CD4-positive, alpha-beta T cell treated with Interleukin-17A for 1 hour (primary cell): ENCODE results near the gene RNF125.
"Not testable (repeated sequence)": the region's sequence is repeated elsewhere in the genome, so short reads cannot be mapped to it uniquely, and the experiment has no call there.

Experiments
- DNase-seq: peaks from one replicate; pipeline ENCODE4 v3.0.0-alpha.2; 2020

Gene RNF125

DNA sequence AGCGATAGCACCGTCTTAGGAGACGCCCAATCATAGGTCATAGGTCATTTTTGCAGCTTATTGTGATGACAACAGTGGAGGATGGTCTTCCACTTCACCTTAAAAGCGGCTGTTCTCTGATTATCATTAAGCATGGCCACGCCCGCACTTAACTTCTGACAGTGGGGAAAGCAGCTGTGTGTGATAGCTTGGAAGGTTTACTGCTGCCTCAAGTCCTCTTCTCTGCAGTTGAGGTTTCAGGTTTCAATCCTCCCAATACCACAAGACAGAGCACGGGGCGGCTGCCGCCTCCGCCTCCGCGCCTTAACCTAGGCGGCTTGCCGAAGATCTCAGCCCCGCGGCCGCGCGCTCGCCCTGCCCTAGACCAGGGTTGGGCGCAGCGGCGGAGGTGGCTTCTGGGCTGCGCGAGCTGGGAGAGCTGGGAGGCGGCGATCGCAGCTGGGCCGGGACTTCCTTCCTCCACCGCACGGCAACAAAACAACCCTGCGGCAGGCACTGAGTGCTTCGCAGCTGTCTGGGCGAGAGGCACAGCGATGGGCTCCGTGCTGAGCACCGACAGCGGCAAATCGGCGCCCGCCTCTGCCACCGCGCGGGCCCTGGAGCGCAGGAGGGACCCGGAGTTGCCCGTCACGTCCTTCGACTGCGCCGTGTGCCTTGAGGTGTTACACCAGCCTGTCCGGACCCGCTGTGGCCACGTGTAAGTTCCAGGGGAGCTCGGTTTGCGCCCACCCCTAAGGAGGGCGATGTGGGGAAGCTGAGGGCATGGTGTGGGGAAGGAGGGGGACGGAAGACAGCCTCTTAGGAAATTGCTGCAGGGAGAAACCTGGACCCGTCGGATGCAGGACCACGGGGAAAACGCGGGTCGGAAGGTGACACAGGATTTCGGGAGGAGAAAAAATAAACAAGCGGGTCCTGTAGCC lies at the start of gene RNF125:
Gene RNF125 (plus strand): TSS at position 495 of the 920 bp plus-strand sequence. CDS start 39 bp downstream, at position 534.
- DNase-seq, result peak; percentile 90

- DNase-seq, result no peak
These were observed 48.0 kb upstream of the RNF125 start for GRCh38 chr18:31970617-31971016.

- no peak for DNase-seq
These were observed 44.6 kb upstream of the RNF125 start for GRCh38 chr18:31973929-31974546.

- DNase-seq, result no peak
These were observed 42.4 kb upstream of the RNF125 start for GRCh38 chr18:31976242-31976641.

DNA sequence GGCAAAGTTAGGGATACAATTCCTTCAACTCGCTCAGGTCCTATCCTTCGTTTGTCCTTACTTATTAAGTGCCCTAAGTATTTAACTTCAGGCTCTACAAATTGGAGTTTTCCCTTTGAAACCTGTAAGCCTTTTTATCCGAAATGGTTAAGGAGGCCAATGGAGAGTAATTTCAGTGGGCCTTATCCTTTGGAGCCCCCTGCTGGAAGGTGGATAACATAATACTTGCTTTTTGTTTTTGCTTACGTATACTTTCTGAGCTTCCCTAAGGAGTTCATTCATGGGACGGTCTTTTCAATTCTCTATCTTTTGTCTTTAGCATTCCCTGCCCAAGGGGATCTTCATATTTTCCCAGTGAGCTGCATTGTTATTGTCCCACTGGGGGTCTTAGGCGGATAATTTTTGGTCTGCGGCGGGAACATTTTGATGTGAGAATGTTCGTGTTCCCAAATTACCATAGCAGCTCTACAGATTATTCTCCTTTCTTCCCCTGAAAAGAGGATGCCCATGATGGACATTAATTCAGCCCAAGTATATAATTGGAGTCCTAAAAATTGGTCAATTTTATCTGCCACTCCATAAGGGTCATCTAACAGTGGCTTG lies 41.3 kb upstream of the RNF125 start:
- peak; percentile 57 for DNase-seq

DNA sequence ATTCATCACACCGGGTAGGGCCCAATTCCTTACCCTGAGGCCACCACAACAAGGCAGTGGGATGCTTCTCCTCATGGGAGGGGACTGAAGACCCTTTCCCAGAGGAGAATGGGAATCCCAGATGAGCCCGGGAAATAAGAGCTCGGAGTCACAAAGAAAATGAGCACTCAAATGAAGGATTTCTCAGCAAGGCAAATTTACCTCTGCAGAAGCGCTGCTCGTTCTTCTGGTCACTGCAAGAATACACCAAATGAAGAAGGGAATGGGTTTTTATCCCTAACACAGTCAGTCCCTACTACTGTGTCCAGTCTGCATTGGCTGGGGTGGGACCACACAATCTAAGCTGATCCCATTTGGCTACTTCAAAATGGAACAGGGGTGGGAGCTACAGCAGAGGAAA lies 40.0 kb upstream of the RNF125 start:
- DNase-seq, result no peak

DNA sequence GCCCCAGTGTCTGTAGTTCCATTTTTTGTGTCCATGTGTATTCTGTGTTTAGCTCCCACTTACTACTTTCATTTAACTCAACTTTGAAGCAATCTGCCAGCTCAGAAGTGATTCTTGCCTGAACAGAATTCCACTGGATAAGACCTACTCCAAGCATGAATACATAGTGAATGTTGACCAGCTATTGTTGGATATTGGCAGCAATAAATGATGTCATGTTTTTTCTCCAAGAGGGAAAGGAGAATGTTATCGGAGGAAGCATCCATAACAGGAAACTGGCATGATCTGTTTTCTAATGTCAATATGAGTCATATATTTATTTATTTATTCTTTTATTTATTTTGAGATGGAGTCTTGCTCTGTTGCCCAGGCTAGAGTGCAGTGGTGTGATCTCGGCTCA lies 38.9 kb upstream of the RNF125 start:
- DNase-seq, result no peak

GRCh38 chr18:31980863-31981262 lies 37.8 kb upstream of the RNF125 start:
- DNase-seq, result no peak

DNA sequence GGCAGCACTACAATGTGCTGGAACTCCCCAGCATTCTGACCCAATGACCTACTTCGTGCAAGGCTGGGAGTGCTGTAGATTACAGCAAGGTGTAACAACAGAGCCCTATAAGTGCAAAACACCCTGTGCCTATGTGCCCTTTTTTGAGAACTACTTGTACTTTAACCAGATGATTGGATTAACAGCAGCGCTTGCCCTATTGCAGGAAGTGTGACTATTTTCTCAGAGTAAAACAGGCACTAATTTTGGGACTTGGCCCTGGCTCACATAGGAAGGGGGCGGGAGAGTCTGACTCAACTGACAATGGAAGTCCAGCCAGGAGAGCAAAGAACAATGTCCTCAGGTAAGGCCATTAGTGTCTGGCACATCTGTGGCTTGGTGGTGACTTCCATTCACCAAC lies 35.6 kb upstream of the RNF125 start:
- no peak for DNase-seq

DNA sequence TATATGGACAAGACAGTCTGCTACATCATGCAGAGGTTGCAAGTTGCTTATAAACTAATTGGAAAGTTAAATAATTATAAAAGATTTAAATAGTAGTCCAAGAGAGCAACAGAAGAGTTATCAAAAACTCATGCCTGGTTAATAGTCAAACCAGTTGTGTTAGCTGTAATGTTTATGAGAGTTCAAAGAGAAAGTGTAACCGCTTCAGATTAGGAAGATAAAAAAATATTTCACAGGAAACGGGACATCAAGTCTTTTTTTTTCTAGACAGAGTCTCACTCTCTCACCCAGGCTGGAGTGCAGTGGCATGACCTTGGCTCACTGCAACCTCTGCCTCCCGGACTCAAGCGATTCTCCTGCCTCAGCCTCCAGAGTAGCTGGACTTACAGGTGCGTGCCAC lies 34.6 kb upstream of the RNF125 start:
- peak; percentile 41 for DNase-seq

DNA sequence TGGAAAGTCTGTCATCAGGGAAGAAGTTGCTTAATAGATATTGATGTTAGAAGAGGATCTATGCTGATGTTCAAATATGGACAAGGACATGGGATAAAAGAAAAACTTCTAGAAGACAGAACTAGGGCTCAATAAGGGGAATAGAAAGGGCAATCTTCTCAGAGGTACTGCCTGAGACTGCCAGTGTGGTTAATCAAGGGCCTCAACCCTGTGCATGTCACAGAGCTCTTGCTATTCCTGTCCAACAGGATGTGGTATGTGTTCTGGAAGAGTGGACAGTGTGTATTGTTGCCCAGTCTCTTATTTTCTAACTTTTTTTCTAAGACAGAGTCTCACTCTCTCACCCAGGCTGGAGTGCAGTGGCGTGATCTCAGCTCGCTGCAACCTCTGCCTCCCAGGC lies 27.8 kb upstream of the RNF125 start:
- DNase-seq, result no peak

DNA sequence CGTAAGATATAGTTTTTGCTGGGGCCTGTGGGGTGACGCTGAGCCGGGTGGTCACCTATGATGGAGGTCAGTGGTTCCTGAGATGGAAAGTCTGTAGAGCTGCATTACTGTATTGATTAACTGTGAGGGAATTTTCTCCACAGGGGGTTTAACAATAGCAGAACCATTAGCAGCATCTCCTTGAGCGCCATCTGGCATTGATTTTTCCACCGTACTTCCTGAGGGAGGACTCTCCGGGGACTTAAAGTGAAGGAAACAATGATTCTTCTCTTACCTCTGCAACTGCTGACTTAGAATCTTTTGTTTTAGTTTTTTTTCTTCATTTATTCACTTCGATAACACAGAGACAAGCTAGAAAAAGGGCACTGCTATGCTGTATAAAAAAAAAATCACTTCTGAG lies 22.6 kb upstream of the RNF125 start:
- DNase-seq, result no peak

GRCh38 chr18:31998880-31999412 lies 19.7 kb upstream of the RNF125 start:
- no peak for DNase-seq

DNA sequence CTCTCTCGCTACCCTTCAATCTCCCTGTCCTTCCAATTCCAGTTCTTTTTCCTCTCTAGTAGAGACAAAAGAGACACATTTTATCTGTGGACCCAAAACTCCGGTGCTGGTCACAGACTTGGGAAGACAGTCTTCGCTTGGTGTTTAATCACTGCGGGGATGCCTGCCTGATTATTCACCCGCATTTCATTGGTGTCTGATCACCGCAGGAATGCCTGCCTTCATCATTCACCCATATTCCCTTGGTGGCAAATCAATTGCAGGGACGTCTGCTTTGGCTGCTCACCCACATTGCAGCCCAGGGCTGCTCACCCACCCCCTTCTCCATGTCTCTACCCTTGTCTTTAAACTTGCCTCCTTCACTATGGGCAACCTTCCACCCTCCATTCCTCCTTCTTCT lies 17.5 kb upstream of the RNF125 start:
- DNase-seq, result not testable (repeated sequence)

DNA sequence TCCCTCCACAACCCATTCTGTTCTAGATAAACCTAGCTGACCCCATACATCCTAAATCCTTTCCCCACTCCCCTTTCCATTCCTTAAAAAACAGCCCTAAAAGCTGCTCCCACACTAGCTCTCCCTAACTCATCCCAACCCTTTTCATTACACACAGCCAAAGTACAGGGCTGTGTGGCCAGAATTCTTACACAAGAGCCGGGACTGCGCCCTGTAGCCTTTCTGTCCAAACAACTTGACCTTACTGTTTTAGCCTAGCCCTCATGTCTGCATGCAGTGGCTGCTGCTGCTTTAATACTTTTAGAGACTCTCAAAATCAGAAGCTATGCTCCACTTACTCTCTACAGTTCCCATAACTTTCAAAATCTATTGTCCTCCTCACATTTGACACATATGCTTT lies 14.8 kb upstream of the RNF125 start:
- not testable (repeated sequence) for DNase-seq

- no peak for DNase-seq
These were observed 8.4 kb upstream of the RNF125 start for GRCh38 chr18:32010124-32010721.

GRCh38 chr18:32011193-32011592 lies 7.4 kb upstream of the RNF125 start:
- DNase-seq, result no peak

DNA sequence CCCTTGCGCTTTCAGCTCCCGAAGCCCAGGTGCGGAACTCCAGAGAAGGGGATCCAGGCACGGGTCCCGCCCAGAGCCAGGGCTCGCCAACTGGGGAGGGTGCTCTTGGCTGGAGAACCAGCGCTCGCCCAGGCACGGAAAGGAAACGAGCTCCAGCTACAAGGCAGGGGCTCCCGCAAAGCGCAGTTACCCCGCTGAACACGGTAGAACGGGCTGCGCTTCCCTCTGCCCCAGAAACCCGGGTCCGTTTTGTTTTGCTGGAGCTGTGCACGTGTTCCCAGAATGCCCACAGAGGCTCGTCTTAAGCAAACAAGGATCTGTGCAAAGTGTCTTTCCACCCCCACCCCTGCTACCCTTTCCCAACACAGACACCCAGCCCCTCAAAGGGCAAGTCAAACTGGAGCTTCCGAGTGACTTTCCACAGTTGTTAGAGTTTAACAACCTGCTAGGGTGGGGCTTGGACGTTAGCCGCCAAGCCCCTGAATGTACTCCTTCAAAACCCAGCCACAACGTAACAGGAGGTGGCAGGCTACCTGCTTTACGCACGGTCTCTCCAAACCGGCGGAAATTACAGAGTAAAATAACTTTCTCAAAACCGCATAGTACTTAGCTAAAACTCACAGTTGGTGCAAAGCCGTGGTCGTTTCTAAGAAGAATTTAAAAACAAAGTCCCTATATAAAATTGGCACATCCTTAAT lies 775 bp downstream of the RNF125 start:
- DNase-seq, result peak; percentile 77

DNA sequence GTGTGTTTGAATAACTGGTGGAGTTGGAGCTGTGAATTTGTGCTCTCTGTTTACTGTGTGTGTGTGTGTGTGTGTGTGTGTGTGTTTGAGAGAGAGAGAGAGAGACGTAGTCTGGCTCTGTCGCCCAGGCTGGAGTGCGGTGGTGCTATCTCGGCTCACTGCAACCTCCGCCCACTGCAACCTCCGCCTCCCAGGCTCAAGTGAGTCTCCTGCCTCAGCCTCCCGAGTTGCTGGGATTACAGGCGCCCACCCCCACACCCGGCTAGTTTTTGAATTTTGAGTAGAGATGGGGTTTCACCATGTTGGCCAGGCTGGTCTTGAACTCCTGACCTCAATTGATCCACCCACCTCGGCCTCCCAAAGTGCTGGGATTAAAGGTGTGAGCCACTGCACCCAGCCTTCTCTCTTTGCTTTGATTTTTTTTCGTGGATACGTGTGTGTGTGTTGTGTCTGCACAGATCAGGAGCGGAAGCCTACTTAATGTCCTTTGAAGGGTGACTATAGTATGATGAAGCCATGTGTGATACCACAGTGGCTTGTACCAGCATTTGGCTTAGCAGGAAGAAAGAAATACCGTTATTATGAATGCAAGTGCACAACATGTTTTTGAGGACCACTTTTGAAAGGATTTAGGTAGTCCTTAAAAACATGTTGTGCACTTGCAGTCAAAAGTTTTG lies 1.5 kb downstream of the RNF125 start:
- peak; percentile 73 for DNase-seq

GRCh38 chr18:32021756-32022564 lies 3.3 kb downstream of the RNF125 start:
- DNase-seq, result no peak

GRCh38 chr18:32025744-32026143 lies 7.1 kb downstream of the RNF125 start:
- no peak for DNase-seq
